Ishikawa (cell line): ENCODE data around the gene DOCK8.

Experiments used
- EP300 ChIP-seq: IDR thresholded peaks from 2 replicates; pipeline ENCODE4 v1.6.1; 2012; ENCODE audit warnings: borderline replicate concordance
- REST ChIP-seq: IDR thresholded peaks from 2 replicates; pipeline ENCODE4 v1.6.1; 2012; ENCODE audit warnings: low read depth, mild to moderate bottlenecking
- YY1 ChIP-seq: IDR thresholded peaks from 2 replicates; pipeline ENCODE4 v1.6.1; 2012; ENCODE audit warnings: low read depth

- TF ChIP-seq YY1 (no peak), REST (no peak), EP300 (no peak)
These were observed 222.4 kb downstream of the DOCK8 start for GRCh38 chr9:437066-437465.
